Measurements from ENCODE around the gene PRKAG2.
"Not testable (repeated sequence)": the region's sequence is repeated elsewhere in the genome, so short reads cannot be mapped to it uniquely, and the experiment has no call there.

DNA sequence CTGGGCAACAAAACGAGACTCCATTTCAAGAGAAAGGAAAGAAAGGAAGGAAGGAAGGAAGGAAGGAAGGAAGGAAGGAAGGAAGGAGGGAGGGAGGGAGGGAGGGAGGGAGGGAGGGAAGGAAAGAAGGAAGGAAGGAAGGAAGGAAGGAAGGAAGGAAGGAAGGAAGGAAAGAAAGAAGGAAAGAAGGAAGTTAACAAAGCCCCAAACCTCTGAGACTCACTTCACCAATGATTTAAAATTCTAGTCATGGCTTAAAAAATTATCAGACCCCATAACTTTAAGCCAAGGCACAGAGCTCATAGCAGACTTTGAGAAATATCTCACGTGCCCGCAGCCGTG is 94.7 kb downstream of the PRKAG2 start:
- TF ChIP-seq, protein P1, sequence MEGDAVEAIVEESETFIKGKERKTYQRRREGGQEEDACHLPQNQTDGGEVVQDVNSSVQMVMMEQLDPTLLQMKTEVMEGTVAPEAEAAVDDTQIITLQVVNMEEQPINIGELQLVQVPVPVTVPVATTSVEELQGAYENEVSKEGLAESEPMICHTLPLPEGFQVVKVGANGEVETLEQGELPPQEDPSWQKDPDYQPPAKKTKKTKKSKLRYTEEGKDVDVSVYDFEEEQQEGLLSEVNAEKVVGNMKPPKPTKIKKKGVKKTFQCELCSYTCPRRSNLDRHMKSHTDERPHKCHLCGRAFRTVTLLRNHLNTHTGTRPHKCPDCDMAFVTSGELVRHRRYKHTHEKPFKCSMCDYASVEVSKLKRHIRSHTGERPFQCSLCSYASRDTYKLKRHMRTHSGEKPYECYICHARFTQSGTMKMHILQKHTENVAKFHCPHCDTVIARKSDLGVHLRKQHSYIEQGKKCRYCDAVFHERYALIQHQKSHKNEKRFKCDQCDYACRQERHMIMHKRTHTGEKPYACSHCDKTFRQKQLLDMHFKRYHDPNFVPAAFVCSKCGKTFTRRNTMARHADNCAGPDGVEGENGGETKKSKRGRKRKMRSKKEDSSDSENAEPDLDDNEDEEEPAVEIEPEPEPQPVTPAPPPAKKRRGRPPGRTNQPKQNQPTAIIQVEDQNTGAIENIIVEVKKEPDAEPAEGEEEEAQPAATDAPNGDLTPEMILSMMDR (IDR thresholded peaks at IDR 0.05), result not testable (repeated sequence)
- TF ChIP-seq POLR2A (IDR thresholded peaks at IDR 0.05), result not testable (repeated sequence)

Data from breast epithelium (tissue), 3 donors.